Retinal pigment epithelial cell (primary cell): ENCODE results near the gene EVI5.
A peak's percentile ranks its signal among the peaks of the same experiment; 100 is the strongest.

Experiments used
- DNase-seq: peaks from one replicate; pipeline ENCODE4 v3.0.0-alpha.2; 2010; ENCODE audit warnings: low read depth
- H3K4me3 ChIP-seq: 2 replicates; pipeline ENCODE4 v1.5.1; 2011; ENCODE audit warnings: mild to moderate bottlenecking, low read length, control low read depth, moderate library complexity
- CTCF ChIP-seq: conservative IDR thresholded peaks from 2 replicates; pipeline ENCODE4 v1.5.1; 2011; ENCODE audit warnings: low read depth, low read length, control low read depth, inconsistent platforms

Gene EVI5

DNA sequence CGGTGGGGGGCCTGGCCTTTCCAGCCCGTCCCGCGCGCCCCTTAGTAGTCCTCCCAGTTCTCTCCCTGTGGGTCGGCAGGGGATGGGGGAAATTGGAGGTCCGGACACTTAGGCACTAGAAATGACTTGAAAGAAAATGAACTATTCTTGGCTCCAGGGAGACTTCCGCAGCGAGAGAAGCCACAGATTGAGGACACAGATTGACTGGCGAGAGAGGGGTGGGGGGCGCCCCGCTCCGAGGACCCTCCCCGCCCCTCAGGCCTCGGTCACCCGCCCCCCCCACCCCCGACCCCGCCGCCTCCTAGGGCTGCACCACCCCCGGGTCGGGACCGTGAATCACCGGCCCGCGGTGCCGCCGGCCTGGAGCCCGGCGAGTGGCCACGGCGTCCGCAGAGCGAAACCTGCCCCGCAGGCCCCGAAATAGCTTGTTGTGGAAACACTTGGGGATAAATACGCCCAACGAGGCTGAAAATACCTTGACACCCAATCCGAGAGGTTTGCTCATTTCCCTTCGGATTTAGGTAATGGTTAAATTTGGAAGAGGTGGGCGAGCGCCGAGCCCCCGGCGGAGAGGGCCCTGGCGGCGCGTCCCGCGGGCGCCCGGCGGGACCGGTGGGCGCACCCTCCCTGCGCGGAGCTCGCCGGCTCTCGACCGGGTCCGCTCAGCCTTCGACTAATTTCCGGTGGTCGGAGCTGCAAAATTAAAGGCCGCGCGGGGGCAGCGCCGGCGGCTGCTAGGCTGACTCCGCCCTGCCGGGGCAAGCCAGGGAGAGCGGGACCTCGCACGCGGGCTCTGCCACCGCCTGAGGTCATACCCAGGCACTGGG lies 298.4 kb downstream of the EVI5 start, which contains the start of gene GFI1:
Gene GFI1 (minus strand): TSS at position 675 of the 827 bp plus-strand sequence. CDS start 3,438 bp downstream, outside the sequence.
- TF ChIP-seq CTCF: no peak
- H3K4me3 ChIP-seq: peak within 1 kb of the TSS; percentile 38
- no peak for DNase-seq

- H3K4me3 ChIP-seq: peak overlapping the region; percentile 37
- peak; percentile 42 for TF ChIP-seq CTCF
- no peak for DNase-seq
These were observed 299.3 kb downstream of the EVI5 start for GRCh38 chr1:92485381-92486250.

- DNase-seq: no peak
- TF ChIP-seq CTCF: no peak
- peak overlapping the region; percentile 17 for H3K4me3 ChIP-seq
These were observed 300.2 kb downstream of the EVI5 start for GRCh38 chr1:92484472-92485380.

DNA sequence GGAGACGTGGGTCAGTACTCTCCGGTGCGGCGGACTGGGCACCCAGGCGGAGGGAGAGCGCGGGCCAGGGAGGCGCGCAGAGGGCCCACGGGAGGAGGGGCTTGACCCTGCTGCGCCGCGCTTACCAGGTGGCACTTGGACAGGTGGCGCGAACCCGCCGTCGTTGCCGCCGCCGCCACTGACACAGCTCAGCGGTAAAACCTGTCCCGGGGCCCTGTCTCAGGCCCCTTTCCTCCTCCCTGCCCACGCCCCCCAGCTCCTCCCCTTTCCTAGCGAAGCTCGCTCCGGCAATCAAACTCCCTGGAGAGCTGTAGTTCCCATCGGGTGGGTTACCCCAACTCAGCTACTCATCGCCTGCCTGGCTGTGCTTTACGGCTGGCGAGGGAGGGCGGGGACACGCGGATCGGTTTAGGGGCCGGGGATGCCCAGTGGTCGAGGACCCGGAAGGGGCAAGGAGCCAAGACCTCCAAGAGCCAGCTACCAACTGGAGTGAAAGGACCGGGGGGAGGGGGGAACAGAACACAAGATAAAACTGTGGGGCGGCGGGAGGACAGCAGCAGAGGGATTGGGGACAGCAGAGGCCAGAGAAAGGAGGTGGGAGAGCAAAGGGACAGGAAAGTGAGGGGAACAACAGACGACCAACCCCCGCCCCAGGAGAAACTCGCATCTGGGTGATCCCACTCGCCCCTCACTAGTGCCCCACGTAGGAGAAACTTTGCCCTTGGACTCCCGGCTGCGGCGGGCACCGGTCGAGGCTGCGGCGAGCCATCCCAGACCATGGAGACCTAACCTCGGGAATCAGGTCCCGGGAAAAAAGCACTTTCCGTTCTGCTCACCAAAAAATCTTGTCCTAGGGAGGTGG lies 301.1 kb downstream of the EVI5 start:
- DNase-seq: no peak
- TF ChIP-seq CTCF: no peak
- H3K4me3 ChIP-seq: peak overlapping the region; percentile 17

DNA sequence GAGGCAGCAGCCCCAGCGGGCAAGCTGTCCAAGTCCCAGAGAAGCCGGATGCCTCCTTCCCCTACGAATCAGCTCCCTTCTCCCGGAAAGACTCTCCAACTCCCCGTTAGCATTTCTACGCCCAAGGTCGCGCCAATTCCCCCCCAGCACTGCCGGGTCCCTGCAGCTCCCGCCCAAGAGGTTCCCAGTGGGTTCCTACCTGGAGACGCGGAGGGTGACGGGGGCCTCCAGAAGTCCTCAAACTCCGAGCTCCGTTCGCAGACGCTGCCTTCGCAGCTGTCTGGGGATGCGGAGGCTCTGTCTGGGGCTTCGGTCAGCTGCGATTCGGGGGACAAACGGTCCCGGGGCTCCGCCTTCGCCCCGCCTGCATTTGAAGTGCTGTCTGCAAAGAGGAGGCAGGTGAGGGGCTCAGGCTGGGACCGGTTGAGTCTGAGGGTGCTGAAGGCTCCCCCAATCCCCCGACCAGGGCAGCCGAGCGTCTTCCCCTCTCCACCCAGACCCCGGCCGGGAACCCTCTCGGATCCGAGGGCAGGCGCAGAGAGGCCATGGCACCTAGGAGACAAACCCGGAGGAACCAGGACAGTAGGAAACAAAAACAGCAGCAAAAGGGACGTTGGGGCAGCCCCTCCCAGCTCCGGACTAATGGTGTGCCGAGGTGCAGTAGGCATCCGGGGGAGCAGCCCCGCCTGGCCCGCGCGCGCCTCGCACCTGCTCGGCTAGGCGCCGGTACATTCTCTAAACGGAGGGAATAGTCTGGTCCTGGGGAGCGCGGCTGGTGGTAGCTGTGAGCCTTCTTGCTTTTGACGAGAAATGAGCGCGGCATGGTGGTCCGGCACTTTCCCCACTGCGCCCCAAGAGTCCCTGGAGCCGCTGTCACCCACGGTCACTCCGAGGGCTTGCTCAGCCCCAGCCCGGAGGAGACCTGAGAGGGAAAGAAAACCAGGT lies 302.0 kb downstream of the EVI5 start:
- no peak for DNase-seq
- no peak overlapping the region for H3K4me3 ChIP-seq
- TF ChIP-seq CTCF: no peak
